Effector memory CD8-positive, alpha-beta T cell (primary cell): ENCODE data around the gene ADNP2.

Experiments
- ATAC-seq: fragments of 150-1000 bp; cut with Tn5 transposase; replicated peaks from 2 replicates; pipeline ENCODE4 v1.10.0; 2021; ENCODE audit warnings: mild to moderate bottlenecking, moderate library complexity
- DNase-seq, 3 experiments: peaks; one replicate each; pipeline ENCODE4 v3.0.0; 2021
- H3K27ac Mint-ChIP-seq, 2 donors: one replicate each; pipeline ENCODE4 v1.8.0; 2022; ENCODE audit warnings: mild to moderate bottlenecking in 2 of 2, mixed read lengths in 2 of 2, moderate library complexity in 2 of 2
- H3K27me3 Mint-ChIP-seq, 2 donors: one replicate each; pipeline ENCODE4 v1.8.0; 2022; ENCODE audit warnings: mixed read lengths in 2 of 2
- H3K36me3 Mint-ChIP-seq: one replicate; pipeline ENCODE4 v1.8.0; 2022; ENCODE audit warnings: mild to moderate bottlenecking, moderate library complexity, mixed read lengths; ENCODE audit not compliant: insufficient read depth
- H3K4me1 Mint-ChIP-seq, 2 donors: one replicate each; pipeline ENCODE4 v1.8.0; 2022; ENCODE audit warnings: low read depth in 2 of 2, mixed read lengths in 2 of 2
- H3K4me3 Mint-ChIP-seq, 2 donors: one replicate each; pipeline ENCODE4 v1.8.0; 2022; ENCODE audit warnings: mild to moderate bottlenecking in 2 of 2, mixed read lengths in 2 of 2, moderate library complexity in 2 of 2
- H3K9me3 Mint-ChIP-seq, 2 donors: one replicate each; pipeline ENCODE4 v1.8.0; 2022; ENCODE audit warnings: mixed read lengths in 2 of 2

The ADNP2 gene

DNA sequence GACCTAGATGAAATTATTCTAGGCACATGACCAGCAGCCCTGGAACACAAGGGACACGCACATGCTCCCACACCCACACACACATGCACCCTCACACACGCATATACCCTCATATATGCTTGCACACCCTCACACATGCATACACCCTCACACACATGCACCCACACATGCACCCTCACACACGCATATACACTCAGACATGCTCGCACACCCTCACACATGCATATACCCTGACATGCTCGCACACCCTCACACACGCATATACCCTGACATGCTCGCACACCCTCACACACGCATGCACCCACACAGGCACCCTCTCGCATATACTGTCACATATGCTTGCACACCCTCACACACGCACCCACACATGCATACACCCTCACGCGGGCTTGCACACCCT is 76.5 kb downstream of the ADNP2 start:
- ATAC-seq: no peak
- Mint-ChIP-seq H3K9me3 (peaks cover 0 to 7% of the 10 kb centered on the region in 2 donors), H3K27me3 (peaks cover 1 to 15% of the 10 kb centered on the region in 2 donors), H3K36me3 (peaks cover 3% of the 10 kb centered on the region), H3K4me1 (peaks cover 0 to 9% of the 10 kb centered on the region in 2 donors), H3K27ac (no peak overlapping the region), H3K4me3 (no peak overlapping the region)
- DNase-seq: no peak

DNA sequence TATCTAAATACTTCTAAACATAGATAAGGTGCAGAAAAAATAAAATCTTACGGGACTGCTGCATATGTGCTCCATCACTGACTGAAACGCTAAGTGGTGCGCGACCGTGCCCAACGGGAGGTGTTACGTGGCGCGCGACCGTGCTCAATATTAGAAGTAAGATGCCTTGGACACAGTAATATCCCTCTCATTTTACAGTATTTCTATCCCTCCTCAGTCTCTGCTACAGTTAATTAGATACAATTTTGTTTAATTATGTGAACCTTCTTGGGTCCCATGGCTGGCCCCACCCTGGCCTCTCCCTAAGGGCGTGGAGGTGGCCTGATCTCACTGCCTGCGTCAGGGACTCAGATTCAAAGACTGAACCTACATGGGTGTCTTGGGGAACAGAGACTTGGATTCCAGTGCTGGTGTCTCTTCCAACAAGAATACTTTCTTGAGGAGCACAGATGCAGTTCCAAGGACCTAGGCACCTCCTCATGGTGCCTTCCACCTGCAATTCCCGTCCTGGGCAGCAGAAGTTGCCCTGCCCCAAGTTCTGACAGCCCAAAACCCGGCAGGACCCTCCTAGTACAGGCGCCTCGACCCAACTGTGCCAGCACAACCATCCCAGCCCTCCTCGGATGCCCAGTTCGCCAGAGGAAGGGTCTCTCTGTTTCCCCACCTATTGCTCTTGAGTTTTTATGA is 79.0 kb downstream of the ADNP2 start:
- H3K27me3 Mint-ChIP-seq: peaks cover 5 to 27% of the 10 kb centered on the region in 2 donors

DNA sequence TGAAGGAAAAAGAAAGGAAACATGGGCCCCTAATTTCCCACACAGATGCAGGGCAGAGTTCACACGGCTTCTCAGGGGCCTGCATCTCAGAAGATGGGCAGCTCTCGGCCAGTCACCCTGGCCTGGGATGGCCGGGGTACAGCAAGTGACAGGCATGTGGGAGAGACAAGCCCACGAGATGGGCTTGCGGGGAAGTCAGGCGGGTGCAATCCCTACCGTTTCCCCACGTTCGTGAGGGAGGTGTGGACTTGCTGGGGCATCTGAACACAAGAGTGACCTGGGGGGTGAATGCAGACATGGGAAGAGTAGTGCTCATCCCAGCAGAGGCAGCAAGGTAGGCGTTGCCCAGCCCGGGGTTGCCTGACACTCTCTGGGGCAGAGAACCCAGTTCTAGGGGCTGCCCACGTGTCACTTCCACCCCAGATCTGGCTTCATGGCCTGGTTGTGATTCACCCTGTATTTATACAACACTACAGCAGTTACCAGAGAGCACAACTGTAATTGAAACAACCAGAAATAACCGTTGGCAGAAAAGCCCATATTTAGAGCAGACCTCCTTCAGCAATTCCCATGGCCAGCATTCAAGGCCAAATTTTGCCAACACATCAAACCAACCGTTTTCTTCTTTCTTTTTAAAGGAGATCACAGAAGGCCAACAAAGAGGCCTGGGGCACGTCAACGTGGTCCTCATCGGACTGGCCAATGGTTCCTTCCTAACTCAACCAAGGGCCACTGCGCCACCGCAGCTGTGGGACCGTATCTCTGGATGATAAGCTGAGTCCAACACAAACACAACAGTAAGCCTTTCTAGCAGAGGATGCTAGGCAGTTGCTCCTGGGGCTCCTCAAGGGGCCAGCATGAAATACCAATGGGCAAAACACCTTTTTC is 79.8 kb downstream of the ADNP2 start:
- Mint-ChIP-seq H3K27ac (no peak overlapping the region), H3K4me3 (no peak overlapping the region), H3K36me3 (peaks cover 3% of the 10 kb centered on the region), H3K4me1 (peaks cover 0 to 6% of the 10 kb centered on the region in 2 donors), H3K9me3 (peaks cover 0 to 7% of the 10 kb centered on the region in 2 donors), H3K27me3 (peaks cover 5 to 33% of the 10 kb centered on the region in 2 donors)
- no peak for DNase-seq
- no peak for ATAC-seq

More for the DNA sequence above, 79.0 kb downstream of the ADNP2 start:
- no peak for ATAC-seq
- no peak for DNase-seq
- Mint-ChIP-seq H3K9me3 (peaks cover 0 to 7% of the 10 kb centered on the region in 2 donors), H3K4me1 (peaks cover 0 to 6% of the 10 kb centered on the region in 2 donors), H3K27ac (no peak overlapping the region), H3K36me3 (peaks cover 3% of the 10 kb centered on the region), H3K4me3 (no peak overlapping the region)

- H3K36me3 Mint-ChIP-seq: peaks cover 3% of the 10 kb centered on the region
- peaks cover 9 to 39% of the 10 kb centered on the region in 2 donors for H3K27me3 Mint-ChIP-seq
- DNase-seq (no peak), ATAC-seq (no peak)
- peaks cover 0 to 7% of the 10 kb centered on the region in 2 donors for H3K9me3 Mint-ChIP-seq
- H3K4me1 Mint-ChIP-seq: peaks cover 0 to 4% of the 10 kb centered on the region in 2 donors
- no peak overlapping the region for H3K4me3 Mint-ChIP-seq
- no peak overlapping the region for H3K27ac Mint-ChIP-seq
These were observed 80.4 kb downstream of the ADNP2 start for GRCh38 chr18:80189531-80189865.
